Stimulated activated CD4-positive, alpha-beta T cell treated with anti-CD3 and anti-CD28 coated beads, Interleukin-12 subunit alpha, Interleukin-12 subunit beta, amount 100 ng/mL, for 48 hours (primary cell): Measurements from ENCODE around the gene SORCS2.

Source experiments
- DNase-seq, 3 donors: peaks; one replicate each; pipeline ENCODE4 v3.0.0-alpha.2; 2020; ENCODE audit warnings: low read depth in 2 of 3, low spot score in 1 of 3

Gene SORCS2

GRCh38 chr4:7518871-7519637 is 326.7 kb downstream of the SORCS2 start:
- no peak for DNase-seq

GRCh38 chr4:7519638-7520376 is 327.5 kb downstream of the SORCS2 start:
- no peak for DNase-seq

- no peak for DNase-seq
These were observed 329.3 kb downstream of the SORCS2 start for GRCh38 chr4:7521666-7522065.

GRCh38 chr4:7522452-7523220 is 330.3 kb downstream of the SORCS2 start:
- no peak for DNase-seq

- no peak for DNase-seq
These were observed 331.2 kb downstream of the SORCS2 start for GRCh38 chr4:7523526-7523925.

- no peak for DNase-seq
These were observed 331.8 kb downstream of the SORCS2 start for GRCh38 chr4:7524064-7524682.

GRCh38 chr4:7524843-7525242 is 332.5 kb downstream of the SORCS2 start:
- DNase-seq, result no peak

- DNase-seq, result no peak
These were observed 334.2 kb downstream of the SORCS2 start for GRCh38 chr4:7526491-7526890.

GRCh38 chr4:7526929-7527535 is 334.7 kb downstream of the SORCS2 start:
- no peak for DNase-seq

GRCh38 chr4:7529368-7530080 is 337.2 kb downstream of the SORCS2 start:
- no peak for DNase-seq

- no peak for DNase-seq
These were observed 337.7 kb downstream of the SORCS2 start for GRCh38 chr4:7530082-7530481.

GRCh38 chr4:7530932-7531639 is 338.7 kb downstream of the SORCS2 start:
- no peak for DNase-seq

- no peak for DNase-seq
These were observed 339.3 kb downstream of the SORCS2 start for GRCh38 chr4:7531640-7531994.

GRCh38 chr4:7532043-7532442 is 339.7 kb downstream of the SORCS2 start:
- no peak for DNase-seq

GRCh38 chr4:7533267-7533666 is 340.9 kb downstream of the SORCS2 start:
- DNase-seq, result no peak

- DNase-seq, result no peak
These were observed 342.8 kb downstream of the SORCS2 start for GRCh38 chr4:7535094-7535493.

GRCh38 chr4:7535619-7536018 is 343.3 kb downstream of the SORCS2 start:
- DNase-seq, result no peak

- no peak for DNase-seq
These were observed 344.5 kb downstream of the SORCS2 start for GRCh38 chr4:7536876-7537275.

GRCh38 chr4:7537853-7538400 is 345.6 kb downstream of the SORCS2 start:
- no peak for DNase-seq

- no peak for DNase-seq
These were observed 346.2 kb downstream of the SORCS2 start for GRCh38 chr4:7538518-7538917.
